GM19455 (cell line): ENCODE measurements around the gene PDZRN3.
"Not testable (repeated sequence)": the region's sequence is repeated elsewhere in the genome, so short reads cannot be mapped to it uniquely, and the experiment has no call there.

Experiments
- ATAC-seq: cut with Tn5 transposase; IDR thresholded peaks from one replicate; pipeline ENCODE4 v1.9.1; 2021; ENCODE audit not compliant: unreplicated experiment

Gene PDZRN3

DNA sequence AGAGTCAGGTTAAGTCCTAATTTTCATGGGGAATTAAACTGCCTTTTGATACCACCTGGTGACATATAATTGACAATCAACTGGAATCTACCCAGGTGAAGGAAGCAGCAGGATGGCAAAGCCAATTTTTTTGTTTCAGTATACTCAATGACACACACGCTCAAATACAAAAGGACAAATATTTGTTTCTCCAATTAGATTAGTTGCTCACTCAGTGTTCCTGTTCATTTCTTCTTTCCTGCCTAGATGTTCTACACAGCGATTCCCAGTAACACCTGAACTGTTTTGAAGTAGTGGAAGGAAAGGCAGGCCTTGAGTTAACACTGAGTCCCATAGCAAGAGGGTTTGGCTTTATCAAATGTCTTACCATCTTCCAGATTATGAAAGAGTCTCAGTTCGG, 157.5 kb downstream of the PDZRN3 start:
- no peak for ATAC-seq

DNA sequence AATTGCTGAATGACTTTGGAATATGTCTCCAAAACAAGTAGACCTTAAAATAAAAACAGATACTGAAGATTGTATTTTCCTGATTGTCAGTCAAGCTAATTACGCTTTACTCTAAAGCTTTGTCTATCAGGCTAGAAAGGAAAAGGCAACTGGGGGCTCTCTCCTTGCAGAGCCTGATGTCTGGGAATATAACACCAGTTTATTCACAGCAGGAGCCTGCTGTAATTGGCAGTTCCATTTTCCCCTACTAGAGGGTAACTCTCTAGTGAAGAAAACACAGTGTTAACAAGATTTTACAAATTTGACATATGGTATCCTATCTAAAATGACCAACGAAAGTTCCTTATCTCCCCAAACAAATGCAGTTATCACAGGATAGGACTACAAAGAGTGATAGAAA, 158.8 kb downstream of the PDZRN3 start:
- ATAC-seq = no peak

DNA sequence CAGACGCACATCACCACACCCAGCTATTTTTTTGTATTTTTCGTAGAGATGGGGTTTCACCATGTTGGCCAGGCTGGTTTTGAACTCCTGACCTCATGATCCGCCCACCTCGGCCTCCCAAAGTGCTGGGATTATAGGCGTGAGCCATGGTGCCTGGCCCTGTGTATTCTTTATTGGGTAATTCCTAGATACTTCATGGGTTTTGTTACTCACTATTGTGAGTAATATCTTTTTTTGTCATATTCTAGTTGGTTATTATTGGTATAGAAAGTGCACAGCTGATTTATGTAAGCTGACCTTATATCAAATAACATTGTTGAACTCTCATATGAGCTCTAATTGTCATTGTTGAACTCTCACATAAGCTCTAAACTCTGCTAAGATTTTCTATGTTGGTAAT, 160.6 kb downstream of the PDZRN3 start:
- not testable (repeated sequence) for ATAC-seq

DNA sequence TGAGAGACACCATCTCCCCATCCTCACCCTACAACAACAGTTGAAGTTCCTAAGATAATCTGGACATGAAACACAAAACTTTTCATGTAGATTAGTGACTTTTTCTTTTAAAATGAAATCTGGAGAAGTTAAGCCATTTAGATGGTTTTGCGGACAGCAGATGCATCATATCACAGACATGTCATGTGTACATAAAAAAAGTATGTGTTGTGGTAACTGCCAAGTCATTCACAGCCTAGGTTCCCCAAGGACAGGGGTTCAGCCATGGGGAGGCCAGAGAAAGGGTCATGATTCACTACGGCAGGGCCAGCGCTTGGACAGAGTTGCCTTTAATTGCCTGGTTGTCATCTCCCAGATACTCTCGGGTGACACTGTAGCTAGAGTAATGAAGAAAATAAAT, 163.2 kb downstream of the PDZRN3 start:
- ATAC-seq = no peak

DNA sequence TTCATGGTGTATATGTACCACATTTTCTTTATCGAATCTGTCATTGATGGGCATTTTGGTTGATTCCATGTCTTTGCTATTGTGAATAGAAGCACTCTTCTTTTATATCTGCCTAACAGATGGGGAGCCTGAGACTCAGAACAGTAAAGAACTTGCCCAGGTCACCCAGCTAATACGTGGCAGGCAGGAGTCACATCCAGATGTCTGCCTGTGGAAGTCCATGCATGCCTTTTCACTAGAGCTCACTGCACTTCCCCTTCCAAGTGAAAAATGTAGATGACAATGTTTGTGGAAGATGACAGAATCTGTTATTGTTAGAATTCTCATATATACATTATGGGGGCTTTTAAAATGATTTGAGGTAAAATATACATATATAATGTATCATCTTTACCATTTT, 165.0 kb downstream of the PDZRN3 start:
- ATAC-seq = no peak

DNA sequence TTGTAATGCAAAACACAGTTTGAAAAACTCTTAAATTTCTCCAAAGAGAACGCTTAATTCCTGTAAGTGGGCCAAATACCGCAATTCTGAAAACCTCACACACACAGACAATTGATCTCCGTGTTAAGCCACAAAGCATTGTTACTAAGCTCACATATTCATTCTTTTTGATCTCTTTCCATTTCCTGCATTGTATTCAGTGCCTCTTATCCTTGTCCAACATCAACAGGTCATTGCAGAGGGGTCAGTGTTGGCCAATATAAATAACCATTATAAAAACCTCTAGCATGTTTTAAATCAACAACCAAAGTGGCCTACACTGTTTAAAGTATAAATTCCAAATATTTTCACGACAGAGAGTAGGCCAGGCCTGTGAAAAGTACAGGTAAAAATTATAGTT, 171.1 kb downstream of the PDZRN3 start:
- no peak for ATAC-seq

DNA sequence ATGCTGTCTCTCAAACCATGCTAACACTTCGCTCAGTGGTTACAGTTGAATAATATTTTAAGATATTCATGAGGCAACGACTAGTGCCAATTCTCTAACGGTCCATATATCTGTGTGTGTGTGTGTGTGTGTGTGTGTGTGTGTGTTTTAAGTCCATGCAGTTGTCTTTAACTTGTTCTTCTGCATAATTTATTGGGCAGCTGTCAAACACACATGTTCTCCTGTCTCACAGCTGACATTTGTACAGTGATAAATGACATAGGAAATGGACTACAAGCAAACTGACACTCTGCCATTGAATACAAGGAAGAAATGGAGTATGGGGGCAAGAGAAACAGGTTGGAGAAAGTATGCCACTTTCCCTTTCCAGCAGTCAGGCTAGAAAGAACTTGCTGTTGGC, 172.0 kb downstream of the PDZRN3 start:
- no peak for ATAC-seq

DNA sequence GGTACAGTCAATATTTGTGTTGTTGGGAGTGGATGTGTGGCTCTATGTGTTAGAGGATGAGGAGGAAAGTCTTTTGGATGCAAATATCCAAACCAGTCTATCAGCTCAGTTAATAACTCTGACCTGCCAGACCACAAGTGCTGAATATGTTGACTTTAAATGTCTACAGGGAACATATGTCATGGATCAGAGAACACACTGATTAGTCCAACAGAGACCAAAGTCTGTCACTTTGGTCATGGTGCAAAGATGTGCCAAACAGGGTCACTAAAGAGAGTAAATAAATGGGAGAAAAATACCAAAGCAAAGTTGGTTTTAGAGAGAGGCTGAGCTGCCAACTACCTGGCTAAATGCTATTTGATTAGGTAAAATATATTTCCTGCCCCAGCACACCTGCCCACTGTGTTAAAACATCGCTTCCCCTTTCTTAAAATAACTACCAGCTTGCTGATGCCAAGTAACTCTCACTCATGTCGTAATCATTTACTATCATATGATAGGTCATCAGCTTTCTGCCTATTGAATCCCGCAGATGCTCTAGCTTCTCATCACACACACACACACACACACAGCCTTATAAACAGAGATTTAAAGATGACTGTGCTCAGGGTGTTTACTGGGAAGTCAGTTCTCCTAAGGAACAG, 173.3 kb downstream of the PDZRN3 start:
- no peak for ATAC-seq

DNA sequence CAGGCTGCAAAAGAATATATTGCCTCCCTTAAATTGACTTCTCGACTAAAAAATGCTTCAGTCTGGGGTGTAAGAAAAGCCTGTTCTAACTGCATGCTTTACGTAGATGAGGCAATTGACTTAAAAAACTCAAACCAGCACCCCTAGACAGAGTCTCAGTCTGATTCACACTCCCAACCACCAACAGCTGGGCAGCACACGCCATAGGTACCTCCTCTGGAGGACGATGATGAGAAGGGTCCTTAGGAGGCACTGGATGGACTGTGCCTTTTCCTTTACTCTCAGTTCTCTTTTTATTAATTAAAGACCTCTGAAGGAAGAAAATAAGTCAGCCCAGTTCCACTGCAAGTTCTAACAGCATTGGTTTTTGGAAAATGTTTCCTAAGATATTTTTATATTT, 175.0 kb downstream of the PDZRN3 start:
- ATAC-seq = peak; percentile 41

DNA sequence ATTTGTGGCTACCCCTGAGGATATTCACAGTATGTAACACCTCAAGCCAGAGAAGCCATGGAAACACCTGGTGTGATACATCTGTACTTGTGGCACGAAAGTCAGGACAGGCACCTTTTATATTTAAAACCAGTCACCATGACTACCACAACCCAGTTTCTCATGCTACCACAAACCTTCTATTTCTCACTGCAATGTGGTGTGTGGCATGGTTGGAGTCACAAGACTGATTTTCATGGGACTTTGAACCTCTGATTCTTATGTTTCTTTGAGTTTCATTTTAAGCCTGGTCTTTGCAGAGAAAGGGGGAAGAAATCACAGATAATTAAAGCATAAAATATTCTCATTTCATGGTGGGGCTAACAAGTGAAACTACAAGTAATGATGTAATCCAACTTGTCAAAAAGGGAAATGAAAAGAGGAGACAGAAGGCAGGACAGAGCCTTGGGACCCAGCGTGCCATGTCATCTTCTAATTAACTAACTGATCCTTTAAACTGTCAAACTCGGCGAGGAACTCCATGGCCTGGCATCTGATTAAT, 175.9 kb downstream of the PDZRN3 start:
- peak; percentile 91 for ATAC-seq

DNA sequence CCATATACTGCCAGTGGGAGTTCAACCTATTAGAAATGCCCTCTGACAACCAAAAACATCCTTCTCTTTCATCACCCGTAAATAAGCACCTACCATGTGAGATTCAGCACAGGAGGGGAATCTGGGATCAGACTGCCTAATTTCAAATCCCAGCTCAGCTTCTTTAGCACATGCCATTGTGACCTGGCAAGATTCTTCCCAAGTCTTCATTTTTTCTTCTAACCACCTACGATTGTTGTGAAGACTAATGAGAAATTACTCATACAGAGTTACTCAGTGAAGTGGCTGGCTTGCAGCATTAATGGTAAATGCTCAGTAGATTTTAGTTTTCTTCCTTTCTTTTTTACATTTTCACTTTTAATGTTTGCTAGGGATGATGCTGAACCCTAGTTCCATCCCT, 176.7 kb downstream of the PDZRN3 start:
- ATAC-seq = no peak

DNA sequence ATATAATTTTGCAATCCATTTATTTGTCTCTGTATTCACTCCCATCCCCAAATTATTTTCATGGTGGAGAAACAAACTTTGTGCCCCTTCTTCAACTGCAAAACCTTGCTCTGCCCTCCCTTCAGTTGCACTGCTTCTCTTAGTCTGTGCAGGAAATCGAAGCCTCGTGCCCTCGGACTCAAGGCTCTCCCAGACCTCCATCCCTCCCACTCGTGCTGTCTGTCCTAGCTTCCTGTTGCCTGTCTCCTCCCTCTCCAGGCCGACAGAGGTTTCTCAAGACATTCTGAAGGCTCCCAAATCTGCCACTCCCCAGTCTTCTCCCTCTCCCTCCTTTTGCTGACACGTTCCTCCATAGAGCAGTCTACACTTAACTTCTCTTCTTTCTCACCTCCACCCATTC, 177.6 kb downstream of the PDZRN3 start:
- no peak for ATAC-seq

DNA sequence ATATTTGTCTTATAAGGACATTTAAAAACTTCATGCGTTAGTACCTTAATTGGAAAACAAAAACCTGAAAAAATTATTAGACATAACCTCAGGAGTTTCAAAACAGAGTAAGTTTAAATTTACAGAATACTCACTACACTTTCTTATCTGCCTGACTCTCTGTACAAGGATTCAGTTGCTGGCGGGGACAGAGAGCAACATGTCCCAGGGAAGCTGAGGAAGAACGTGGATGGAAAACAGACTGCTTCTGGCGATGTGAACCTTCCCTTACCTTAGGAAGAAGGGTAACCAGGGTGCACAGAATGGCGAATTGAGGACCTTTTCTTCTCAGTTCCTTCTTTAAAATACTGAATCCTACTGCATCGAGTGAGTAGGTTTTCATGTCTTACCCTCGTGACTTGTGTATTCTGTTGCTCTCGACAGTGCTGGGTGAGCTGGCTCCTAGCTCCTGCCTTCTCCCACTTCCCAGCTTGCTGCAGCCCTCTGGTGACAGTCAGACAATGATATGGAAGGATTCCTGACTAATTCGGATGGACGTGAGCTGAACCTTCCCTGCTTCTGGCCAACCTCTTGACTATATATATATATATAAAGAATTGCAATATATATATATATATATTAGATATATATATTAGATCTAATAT, 178.2 kb downstream of the PDZRN3 start:
- ATAC-seq = no peak

DNA sequence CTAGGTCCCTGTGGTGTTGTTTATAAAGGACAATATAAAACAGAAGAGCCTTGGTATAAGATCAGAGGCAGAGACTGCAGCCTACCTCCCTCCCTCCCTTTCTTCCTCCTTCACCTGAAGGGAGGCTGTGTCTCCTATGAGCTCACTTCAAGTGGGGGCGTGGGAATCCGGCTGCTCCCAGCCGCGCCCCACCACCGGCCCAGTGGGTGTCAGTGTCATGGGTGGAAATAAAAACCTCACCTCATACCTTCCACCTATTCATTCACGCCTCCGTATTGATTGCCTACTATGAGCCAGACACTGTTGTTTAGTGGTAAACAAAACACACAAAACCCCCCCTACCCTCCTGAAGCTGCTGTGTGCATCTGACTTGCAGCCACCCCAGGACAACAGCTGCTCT, 181.9 kb downstream of the PDZRN3 start:
- no peak for ATAC-seq

DNA sequence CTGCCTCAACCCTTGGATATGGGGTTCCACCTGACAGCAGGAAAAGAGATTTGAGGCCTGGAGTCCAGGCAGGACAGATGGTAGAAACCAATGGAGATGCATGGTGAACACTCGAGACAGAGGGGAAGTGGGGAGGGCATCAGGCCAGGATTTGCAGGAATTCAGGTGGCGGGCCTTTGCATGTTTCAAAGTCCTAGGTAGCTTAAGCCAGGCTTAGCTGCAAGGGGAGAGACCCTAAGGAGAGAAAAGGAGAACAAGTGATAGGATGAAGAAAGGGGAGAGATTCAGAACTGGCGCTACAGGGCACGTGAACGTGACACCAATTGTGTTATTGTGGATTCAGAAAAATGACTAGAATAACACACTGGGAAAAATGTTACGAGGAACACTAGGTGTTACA, 182.6 kb downstream of the PDZRN3 start:
- no peak for ATAC-seq

DNA sequence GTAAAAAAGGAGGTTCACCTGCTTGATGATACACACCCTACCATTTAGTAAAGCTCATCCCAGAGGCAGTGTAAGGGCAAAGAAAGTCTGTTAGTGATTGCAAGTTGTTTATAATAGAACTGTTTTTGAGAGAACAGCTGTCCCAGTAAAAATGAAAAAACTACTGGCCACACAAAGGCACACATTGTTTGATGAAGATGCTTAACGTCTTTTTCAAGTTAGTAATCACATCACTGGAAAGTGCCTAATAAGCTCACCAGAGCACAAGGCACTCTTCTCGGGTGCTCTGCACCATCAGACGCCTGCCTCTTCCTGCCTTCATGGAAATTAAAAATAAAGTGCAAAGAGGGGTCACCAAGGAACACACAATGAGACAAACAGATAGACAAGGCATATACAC, 186.9 kb downstream of the PDZRN3 start:
- ATAC-seq = no peak

DNA sequence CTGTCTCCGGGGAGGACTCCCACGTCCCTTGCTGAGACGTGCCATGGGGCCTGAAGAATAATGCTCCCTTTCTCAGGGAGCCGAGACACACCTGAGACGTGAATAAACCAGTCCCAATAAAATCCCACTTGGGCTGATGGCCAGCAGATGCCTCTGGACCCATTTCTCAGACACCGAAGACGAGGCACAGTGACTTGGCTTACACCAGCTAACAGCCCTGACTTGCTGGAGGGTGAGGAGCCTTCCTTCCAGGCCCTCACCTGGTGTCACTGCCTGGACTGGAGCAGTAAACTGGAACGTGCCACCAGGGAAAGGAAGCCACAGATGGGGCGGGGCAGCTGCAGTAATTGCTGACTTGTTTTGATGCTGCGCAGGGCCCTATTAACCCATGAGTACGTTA, 189.7 kb downstream of the PDZRN3 start:
- no peak for ATAC-seq

DNA sequence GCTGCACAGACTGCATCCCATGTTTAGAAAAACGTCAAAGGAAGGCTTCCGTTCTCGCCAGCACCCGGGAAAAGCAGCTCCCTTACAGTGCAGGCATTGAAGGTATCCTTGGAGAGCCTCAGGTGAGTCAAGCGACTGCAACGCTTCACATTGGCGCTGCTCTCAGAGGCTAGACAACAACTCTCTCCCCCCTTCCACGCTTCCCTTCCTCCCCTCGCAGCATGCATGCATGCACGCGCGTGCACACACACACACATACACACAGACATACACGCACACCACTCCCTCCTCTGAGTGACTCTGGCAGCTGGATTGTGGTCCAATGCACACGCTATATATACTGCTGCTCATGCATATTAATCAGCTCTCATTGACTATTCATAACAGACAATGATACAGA, 191.1 kb downstream of the PDZRN3 start:
- ATAC-seq = no peak

DNA sequence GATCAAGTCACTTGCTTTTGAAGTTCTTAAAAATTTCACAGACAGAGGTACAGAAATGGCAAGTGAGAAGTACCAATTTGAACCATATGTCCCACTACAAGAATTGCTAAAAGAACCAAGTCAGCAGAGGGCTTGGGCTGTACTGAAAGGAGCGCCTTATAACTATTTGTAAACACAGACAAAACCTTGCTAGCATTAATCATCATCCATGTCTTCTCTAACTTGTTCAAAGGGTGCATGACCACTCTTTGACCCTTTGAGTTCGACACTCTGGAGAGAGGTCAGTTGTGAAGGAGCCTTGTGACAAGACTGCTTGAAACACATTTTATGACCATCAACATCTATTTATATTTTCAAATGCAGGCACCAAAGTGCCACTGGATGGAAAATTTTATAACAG, 191.7 kb downstream of the PDZRN3 start:
- ATAC-seq = no peak

DNA sequence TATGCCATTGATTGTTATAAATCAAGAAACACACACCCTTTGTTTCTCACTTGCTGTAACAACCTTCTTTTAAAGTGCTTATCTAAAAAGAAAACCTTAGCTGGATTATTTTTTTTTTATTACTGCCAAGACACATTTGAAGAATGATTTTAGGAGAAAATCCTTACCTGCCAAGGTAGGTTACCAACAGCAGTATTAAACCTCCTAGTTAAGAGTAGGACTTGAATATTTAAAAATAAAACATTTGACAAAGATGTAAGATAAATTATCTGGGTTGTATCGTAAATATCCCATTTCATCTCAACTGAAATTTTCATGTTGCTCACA, 192.1 kb downstream of the PDZRN3 start:
- no peak for ATAC-seq

DNA sequence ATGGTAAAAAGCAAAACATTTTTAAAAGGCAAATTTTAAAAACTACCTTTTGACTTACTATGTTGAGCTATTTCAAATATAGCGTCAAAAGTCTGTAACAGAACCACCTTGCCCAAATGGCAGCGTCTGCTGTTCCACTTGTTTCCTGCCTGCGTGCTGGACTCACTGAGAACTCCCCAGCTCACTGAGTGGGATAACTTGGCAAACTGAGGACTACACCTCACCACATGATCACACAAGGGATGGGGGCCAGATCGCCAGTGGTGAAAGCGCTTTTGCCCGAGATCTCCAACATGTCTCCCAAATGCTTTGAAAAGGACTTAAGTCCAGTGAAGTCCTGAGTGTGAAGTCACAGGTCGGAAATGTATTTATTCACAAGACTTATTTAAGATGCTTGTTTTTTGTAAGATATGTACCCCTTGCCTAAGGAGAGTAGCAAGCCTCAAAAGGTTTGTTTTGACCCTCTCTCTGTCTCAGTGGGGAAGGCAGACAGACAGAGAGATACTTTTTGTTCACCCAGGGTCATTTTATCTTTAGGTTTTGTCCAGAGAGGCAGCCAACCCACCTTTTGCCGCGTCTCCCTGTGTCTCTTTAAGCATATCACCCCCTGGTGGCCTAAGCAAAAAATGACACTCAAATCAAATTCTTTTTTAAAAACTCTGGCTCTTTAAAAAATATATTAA, 192.6 kb downstream of the PDZRN3 start:
- ATAC-seq = no peak

DNA sequence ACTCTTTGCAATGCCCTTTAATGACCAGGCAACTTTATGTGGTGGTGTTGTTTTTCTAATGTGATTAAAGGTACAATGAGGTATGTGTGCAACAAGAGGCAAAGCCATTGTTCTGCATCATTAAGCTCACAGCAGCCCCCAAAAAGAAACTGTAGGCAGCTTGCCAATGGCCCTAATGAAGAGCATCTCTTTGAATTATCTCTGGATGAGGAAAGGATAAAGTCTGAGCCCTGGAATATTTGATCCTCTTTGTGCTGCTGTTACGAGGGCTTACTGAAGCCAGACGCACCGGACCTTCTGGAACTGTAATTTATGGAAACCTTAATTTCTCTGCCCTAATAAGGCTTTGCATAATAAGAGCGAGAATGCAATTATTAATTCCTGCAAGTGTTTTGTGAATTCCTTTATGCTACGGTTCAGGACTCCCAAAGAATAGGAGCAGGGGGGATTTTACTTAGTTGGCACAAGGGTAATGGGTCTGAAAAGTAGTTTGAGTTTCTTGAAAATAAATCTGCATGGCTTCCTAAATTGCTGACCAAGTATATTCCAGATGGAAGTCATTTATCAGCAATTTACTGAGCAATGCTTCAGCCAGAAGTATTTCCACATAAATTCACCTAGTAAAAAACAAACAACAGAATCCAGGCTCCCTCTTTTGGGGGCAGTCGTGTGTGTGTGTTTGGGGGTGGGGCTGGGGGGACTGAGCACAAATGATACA, 193.4 kb downstream of the PDZRN3 start:
- no peak for ATAC-seq
